HEK293 (cell line): ENCODE results near the gene POLDIP2.
A peak's percentile ranks its signal among the peaks of the same experiment; 100 is the strongest.

Source experiments
- EGR2 ChIP-seq: fragments of 450-650 bp; formaldehyde crosslinking; IDR thresholded peaks from 2 replicates; pipeline ENCODE4 v1.5.1; 2016; ENCODE audit warnings: low read depth, missing biosample characterization, missing genetic modification characterization
- GLIS1 ChIP-seq: fragments of 450-650 bp; formaldehyde crosslinking; IDR thresholded peaks from 2 replicates; pipeline ENCODE4 v1.5.1; 2016; ENCODE audit warnings: missing biosample characterization, missing genetic modification characterization
- HOXD13 ChIP-seq: sonication (generic); formaldehyde crosslinking; IDR thresholded peaks from 2 replicates; pipeline ENCODE4 v1.8.0; 2022; ENCODE audit warnings: missing genetic modification reagents, borderline replicate concordance
- KLF7 ChIP-seq: fragments of 450-650 bp; formaldehyde crosslinking; IDR thresholded peaks from 2 replicates; pipeline ENCODE4 v1.5.1; 2016; ENCODE audit warnings: missing biosample characterization, missing genetic modification characterization, borderline replicate concordance
- SETDB1 ChIP-seq: IDR thresholded peaks from one replicate; pipeline ENCODE4 v1.6.1; 2017; ENCODE audit warnings: mild to moderate bottlenecking, low read length, moderate library complexity, mixed read lengths; ENCODE audit not compliant: insufficient read length
- ZBTB8A ChIP-seq: fragments of 450-650 bp; formaldehyde crosslinking; IDR thresholded peaks from 2 replicates; pipeline ENCODE4 v1.5.1; 2016; ENCODE audit warnings: missing biosample characterization, missing genetic modification characterization
- ZEB2 ChIP-seq: fragments of 450-650 bp; formaldehyde crosslinking; IDR thresholded peaks from 2 replicates; pipeline ENCODE4 v1.5.1; 2016; ENCODE audit warnings: missing biosample characterization, missing genetic modification characterization
- ZFP37 ChIP-seq: fragments of 450-650 bp; formaldehyde crosslinking; IDR thresholded peaks from 2 replicates; pipeline ENCODE4 v1.5.1; 2016; ENCODE audit warnings: missing biosample characterization, missing genetic modification characterization
- ZFP69B ChIP-seq: fragments of 450-650 bp; formaldehyde crosslinking; IDR thresholded peaks from 2 replicates; pipeline ENCODE4 v1.5.1; 2016; ENCODE audit warnings: missing biosample characterization, missing genetic modification characterization
- ZNF10 ChIP-seq: fragments of 450-650 bp; formaldehyde crosslinking; IDR thresholded peaks from 2 replicates; pipeline ENCODE4 v1.5.1; 2017; ENCODE audit warnings: missing biosample characterization, missing genetic modification characterization
- ZNF132 ChIP-seq: fragments of 450-650 bp; formaldehyde crosslinking; IDR thresholded peaks from 2 replicates; pipeline ENCODE4 v1.5.1; 2017; ENCODE audit warnings: missing biosample characterization, missing genetic modification characterization, borderline replicate concordance
- ZNF16 ChIP-seq: fragments of 450-650 bp; formaldehyde crosslinking; IDR thresholded peaks from 2 replicates; pipeline ENCODE4 v1.5.1; 2016; ENCODE audit warnings: low read depth, missing biosample characterization, missing genetic modification characterization
- ZNF175 ChIP-seq: fragments of 450-650 bp; formaldehyde crosslinking; IDR thresholded peaks from 2 replicates; pipeline ENCODE4 v1.5.1; 2016; ENCODE audit warnings: missing biosample characterization, missing genetic modification characterization
- ZNF302 ChIP-seq: fragments of 450-650 bp; formaldehyde crosslinking; IDR thresholded peaks from 2 replicates; pipeline ENCODE4 v1.5.1; 2016; ENCODE audit warnings: missing biosample characterization, missing genetic modification characterization, low read depth
- ZNF335 ChIP-seq: fragments of 450-650 bp; formaldehyde crosslinking; conservative IDR thresholded peaks from 2 replicates; pipeline ENCODE4 v1.5.1; 2016; ENCODE audit warnings: missing biosample characterization, missing genetic modification characterization
- ZNF555 ChIP-seq: fragments of 450-650 bp; formaldehyde crosslinking; conservative IDR thresholded peaks from 2 replicates; pipeline ENCODE4 v1.5.1; 2017; ENCODE audit warnings: missing biosample characterization, mild to moderate bottlenecking, missing genetic modification characterization, inconsistent platforms
- ZNF560 ChIP-seq: fragments of 450-650 bp; formaldehyde crosslinking; IDR thresholded peaks from 2 replicates; pipeline ENCODE4 v1.5.1; 2017; ENCODE audit warnings: missing biosample characterization, missing genetic modification characterization, borderline replicate concordance
- ZNF571 ChIP-seq: fragments of 450-650 bp; formaldehyde crosslinking; IDR thresholded peaks from 2 replicates; pipeline ENCODE4 v1.5.0; 2017; ENCODE audit warnings: missing biosample characterization, missing genetic modification characterization
- ZNF626 ChIP-seq: fragments of 450-650 bp; sonication (Bioruptor Pico); formaldehyde crosslinking; IDR thresholded peaks from 2 replicates; pipeline ENCODE4 v1.5.1; 2018; ENCODE audit warnings: missing biosample characterization, missing genetic modification characterization, inconsistent platforms
- ZNF792 ChIP-seq: fragments of 450-650 bp; formaldehyde crosslinking; IDR thresholded peaks from 2 replicates; pipeline ENCODE4 v1.5.1; 2016; ENCODE audit warnings: missing biosample characterization, missing genetic modification characterization
- TF ChIP-seq, protein P1 (sequence below): fragments of 450-650 bp; formaldehyde crosslinking; IDR thresholded peaks from 2 replicates; pipeline ENCODE4 v1.5.1; 2016; ENCODE audit warnings: missing biosample characterization, missing genetic modification characterization, borderline replicate concordance
- TF ChIP-seq, protein P2 (sequence below): fragments of 450-650 bp; formaldehyde crosslinking; IDR thresholded peaks from 2 replicates; pipeline ENCODE4 v1.5.1; 2016; ENCODE audit warnings: missing biosample characterization, missing genetic modification characterization
- TF ChIP-seq, protein P3 (sequence below): fragments of 450-650 bp; formaldehyde crosslinking; IDR thresholded peaks from 2 replicates; pipeline ENCODE4 v1.5.1; 2016; ENCODE audit warnings: missing biosample characterization, missing genetic modification characterization
- TF ChIP-seq, protein P4 (sequence below): fragments of 450-650 bp; formaldehyde crosslinking; IDR thresholded peaks from 2 replicates; pipeline ENCODE4 v1.5.1; 2016; ENCODE audit warnings: missing biosample characterization, missing genetic modification characterization
- TF ChIP-seq, protein P5 (sequence below): IDR thresholded peaks from 2 replicates; pipeline ENCODE4 v1.6.1; 2011; ENCODE audit warnings: mild to moderate bottlenecking, low read depth, low read length, borderline replicate concordance
- TF ChIP-seq, protein P6 (sequence below): fragments of 450-650 bp; formaldehyde crosslinking; IDR thresholded peaks from 2 replicates; pipeline ENCODE4 v1.5.1; 2016; ENCODE audit warnings: missing biosample characterization, missing genetic modification characterization

POLDIP2 gene

DNA sequence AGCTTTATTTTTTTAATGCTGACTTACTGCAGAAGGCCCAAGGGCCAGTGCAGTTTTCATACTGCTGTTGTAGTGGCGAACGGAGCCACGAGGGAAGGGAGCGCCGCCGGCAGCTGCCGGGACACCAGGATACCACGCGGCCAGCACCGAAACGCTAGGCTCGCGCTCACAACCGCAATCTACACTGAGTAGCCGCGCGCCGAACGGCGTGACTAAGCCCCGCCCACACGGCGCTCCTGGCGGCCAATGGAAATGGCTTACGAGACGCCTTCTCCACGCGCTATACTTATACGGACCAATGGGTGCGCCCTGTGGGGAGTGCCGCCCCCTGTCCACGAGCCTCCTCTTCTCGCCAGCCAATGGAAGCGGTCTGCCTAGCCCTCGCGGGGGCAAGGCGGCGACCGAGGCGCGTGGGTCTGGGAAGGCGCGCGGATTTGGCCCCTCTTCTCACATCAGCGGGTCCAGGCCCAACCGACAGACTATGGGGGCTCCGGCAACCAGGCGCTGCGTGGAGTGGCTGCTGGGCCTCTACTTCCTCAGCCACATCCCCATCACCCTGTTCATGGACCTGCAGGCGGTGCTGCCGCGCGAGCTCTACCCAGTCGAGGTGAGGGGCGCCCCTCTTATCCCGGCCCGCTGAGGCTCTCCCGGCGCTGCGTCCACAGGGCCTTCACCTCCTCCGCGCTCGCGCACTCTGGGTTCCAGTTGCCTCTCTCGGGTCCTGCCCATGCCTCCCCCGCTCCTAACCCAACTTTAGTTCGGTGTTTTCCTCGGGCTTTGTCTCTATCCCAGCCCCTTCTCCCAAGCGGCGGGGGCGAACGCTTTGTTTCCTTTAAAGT lies 38.3 kb downstream of the POLDIP2 start, which contains the start of gene TMEM97 (continued):
- TF ChIP-seq, protein P1, sequence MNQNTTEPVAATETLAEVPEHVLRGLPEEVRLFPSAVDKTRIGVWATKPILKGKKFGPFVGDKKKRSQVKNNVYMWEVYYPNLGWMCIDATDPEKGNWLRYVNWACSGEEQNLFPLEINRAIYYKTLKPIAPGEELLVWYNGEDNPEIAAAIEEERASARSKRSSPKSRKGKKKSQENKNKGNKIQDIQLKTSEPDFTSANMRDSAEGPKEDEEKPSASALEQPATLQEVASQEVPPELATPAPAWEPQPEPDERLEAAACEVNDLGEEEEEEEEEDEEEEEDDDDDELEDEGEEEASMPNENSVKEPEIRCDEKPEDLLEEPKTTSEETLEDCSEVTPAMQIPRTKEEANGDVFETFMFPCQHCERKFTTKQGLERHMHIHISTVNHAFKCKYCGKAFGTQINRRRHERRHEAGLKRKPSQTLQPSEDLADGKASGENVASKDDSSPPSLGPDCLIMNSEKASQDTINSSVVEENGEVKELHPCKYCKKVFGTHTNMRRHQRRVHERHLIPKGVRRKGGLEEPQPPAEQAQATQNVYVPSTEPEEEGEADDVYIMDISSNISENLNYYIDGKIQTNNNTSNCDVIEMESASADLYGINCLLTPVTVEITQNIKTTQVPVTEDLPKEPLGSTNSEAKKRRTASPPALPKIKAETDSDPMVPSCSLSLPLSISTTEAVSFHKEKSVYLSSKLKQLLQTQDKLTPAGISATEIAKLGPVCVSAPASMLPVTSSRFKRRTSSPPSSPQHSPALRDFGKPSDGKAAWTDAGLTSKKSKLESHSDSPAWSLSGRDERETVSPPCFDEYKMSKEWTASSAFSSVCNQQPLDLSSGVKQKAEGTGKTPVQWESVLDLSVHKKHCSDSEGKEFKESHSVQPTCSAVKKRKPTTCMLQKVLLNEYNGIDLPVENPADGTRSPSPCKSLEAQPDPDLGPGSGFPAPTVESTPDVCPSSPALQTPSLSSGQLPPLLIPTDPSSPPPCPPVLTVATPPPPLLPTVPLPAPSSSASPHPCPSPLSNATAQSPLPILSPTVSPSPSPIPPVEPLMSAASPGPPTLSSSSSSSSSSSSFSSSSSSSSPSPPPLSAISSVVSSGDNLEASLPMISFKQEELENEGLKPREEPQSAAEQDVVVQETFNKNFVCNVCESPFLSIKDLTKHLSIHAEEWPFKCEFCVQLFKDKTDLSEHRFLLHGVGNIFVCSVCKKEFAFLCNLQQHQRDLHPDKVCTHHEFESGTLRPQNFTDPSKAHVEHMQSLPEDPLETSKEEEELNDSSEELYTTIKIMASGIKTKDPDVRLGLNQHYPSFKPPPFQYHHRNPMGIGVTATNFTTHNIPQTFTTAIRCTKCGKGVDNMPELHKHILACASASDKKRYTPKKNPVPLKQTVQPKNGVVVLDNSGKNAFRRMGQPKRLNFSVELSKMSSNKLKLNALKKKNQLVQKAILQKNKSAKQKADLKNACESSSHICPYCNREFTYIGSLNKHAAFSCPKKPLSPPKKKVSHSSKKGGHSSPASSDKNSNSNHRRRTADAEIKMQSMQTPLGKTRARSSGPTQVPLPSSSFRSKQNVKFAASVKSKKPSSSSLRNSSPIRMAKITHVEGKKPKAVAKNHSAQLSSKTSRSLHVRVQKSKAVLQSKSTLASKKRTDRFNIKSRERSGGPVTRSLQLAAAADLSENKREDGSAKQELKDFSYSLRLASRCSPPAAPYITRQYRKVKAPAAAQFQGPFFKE: peak; percentile 71; the same call in 1 of the 2 replicates
- TF ChIP-seq ZNF626 (tag by site-specific recombination) (no peak), EGR2 (peak; percentile 90), ZFP37 (tag by site-specific recombination) (peak; percentile 90), ZNF10 (0 out of 2 replicates have a peak, but pooled peaks have one; percentile 16), ZNF302 (no peak), ZEB2 (tag by site-specific recombination) (peak; percentile 83), ZNF132 (no peak), GLIS1 (tag by site-specific recombination) (peak; percentile 71), KLF7 (tag by site-specific recombination) (no peak), SETDB1 (peak; percentile 44), ZNF792 (tag by site-specific recombination) (0 out of 2 replicates have a peak, but pooled peaks have one; percentile 40), ZFP69B (tag by site-specific recombination) (peak; percentile 48; the same call in 1 of the 2 replicates), ZNF560 (tag by site-specific recombination) (no peak), ZNF571 (no peak), ZNF555 (tag by site-specific recombination) (no peak), ZNF175 (tag by site-specific recombination) (no peak), HOXD13 (CRISPR knock-in tag) (no peak), ZBTB8A (peak; percentile 59), ZNF16 (tag by site-specific recombination) (no peak), ZNF335 (tag by site-specific recombination) (peak; percentile 94)
- TF ChIP-seq, protein P2, sequence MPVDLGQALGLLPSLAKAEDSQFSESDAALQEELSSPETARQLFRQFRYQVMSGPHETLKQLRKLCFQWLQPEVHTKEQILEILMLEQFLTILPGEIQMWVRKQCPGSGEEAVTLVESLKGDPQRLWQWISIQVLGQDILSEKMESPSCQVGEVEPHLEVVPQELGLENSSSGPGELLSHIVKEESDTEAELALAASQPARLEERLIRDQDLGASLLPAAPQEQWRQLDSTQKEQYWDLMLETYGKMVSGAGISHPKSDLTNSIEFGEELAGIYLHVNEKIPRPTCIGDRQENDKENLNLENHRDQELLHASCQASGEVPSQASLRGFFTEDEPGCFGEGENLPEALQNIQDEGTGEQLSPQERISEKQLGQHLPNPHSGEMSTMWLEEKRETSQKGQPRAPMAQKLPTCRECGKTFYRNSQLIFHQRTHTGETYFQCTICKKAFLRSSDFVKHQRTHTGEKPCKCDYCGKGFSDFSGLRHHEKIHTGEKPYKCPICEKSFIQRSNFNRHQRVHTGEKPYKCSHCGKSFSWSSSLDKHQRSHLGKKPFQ: no peak
- TF ChIP-seq, protein P3, sequence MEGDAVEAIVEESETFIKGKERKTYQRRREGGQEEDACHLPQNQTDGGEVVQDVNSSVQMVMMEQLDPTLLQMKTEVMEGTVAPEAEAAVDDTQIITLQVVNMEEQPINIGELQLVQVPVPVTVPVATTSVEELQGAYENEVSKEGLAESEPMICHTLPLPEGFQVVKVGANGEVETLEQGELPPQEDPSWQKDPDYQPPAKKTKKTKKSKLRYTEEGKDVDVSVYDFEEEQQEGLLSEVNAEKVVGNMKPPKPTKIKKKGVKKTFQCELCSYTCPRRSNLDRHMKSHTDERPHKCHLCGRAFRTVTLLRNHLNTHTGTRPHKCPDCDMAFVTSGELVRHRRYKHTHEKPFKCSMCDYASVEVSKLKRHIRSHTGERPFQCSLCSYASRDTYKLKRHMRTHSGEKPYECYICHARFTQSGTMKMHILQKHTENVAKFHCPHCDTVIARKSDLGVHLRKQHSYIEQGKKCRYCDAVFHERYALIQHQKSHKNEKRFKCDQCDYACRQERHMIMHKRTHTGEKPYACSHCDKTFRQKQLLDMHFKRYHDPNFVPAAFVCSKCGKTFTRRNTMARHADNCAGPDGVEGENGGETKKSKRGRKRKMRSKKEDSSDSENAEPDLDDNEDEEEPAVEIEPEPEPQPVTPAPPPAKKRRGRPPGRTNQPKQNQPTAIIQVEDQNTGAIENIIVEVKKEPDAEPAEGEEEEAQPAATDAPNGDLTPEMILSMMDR (tag by site-specific recombination): peak; percentile 88
- TF ChIP-seq, protein P4, sequence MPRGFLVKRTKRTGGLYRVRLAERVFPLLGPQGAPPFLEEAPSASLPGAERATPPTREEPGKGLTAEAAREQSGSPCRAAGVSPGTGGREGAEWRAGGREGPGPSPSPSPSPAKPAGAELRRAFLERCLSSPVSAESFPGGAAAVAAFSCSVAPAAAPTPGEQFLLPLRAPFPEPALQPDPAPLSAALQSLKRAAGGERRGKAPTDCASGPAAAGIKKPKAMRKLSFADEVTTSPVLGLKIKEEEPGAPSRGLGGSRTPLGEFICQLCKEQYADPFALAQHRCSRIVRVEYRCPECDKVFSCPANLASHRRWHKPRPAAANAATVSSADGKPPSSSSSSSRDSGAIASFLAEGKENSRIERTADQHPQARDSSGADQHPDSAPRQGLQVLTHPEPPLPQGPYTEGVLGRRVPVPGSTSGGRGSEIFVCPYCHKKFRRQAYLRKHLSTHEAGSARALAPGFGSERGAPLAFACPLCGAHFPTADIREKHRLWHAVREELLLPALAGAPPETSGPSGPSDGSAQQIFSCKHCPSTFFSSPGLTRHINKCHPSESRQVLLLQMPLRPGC (tag by site-specific recombination): 0 out of 2 replicates have a peak, but pooled peaks have one; percentile 19
- TF ChIP-seq, protein P5, sequence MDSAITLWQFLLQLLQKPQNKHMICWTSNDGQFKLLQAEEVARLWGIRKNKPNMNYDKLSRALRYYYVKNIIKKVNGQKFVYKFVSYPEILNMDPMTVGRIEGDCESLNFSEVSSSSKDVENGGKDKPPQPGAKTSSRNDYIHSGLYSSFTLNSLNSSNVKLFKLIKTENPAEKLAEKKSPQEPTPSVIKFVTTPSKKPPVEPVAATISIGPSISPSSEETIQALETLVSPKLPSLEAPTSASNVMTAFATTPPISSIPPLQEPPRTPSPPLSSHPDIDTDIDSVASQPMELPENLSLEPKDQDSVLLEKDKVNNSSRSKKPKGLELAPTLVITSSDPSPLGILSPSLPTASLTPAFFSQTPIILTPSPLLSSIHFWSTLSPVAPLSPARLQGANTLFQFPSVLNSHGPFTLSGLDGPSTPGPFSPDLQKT: no peak
- TF ChIP-seq, protein P6, sequence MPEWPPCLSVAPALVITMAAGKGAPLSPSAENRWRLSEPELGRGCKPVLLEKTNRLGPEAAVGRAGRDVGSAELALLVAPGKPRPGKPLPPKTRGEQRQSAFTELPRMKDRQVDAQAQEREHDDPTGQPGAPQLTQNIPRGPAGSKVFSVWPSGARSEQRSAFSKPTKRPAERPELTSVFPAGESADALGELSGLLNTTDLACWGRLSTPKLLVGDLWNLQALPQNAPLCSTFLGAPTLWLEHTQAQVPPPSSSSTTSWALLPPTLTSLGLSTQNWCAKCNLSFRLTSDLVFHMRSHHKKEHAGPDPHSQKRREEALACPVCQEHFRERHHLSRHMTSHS (tag by site-specific recombination): no peak
